K562 (cell line): ENCODE measurements around the gene TBC1D1.

ENCODE experiments used
- CEBPB ChIP-seq: fragments of 450-650 bp; IDR thresholded peaks from 2 replicates; pipeline ENCODE4 v1.6.1; 2016; ENCODE audit warnings: missing genetic modification characterization, missing compliant biosample characterization
- CHD1 ChIP-seq: fragments of 200-600 bp; sonication (generic); IDR thresholded peaks from one replicate; pipeline ENCODE4 v1.6.1; 2012; ENCODE audit warnings: mild to moderate bottlenecking, moderate library complexity, low read length, inconsistent platforms
- CTCF ChIP-seq, 3 experiments: IDR thresholded peaks in 2 of 3; conservative IDR thresholded peaks in 1 of 3; 2 replicates each; pipeline ENCODE4 v1.5.1; 2011 to 2012; ENCODE audit warnings: low read length in 3 of 3, mild to moderate bottlenecking in 3 of 3, control low read depth in 2 of 3, improper control_type of control experiment in 1 of 3, inconsistent platforms in 1 of 3, low read depth in 1 of 3, mixed read lengths in 1 of 3, moderate library complexity in 1 of 3; ENCODE audit not compliant: insufficient read depth in 2 of 3
- HOMEZ ChIP-seq: fragments of 250-450 bp; sonication (Bioruptor Pico); IDR thresholded peaks from 2 replicates; pipeline ENCODE4 v1.4.0; 2020; ENCODE audit warnings: mild to moderate bottlenecking, moderate library complexity
- RCOR1 ChIP-seq, 2 experiments: IDR thresholded peaks; 2 replicates each; pipeline ENCODE4 v1.6.1; 2012; ENCODE audit warnings: low read depth in 2 of 2, low read length in 2 of 2, borderline replicate concordance in 1 of 2, improper control_type of control experiment in 1 of 2
- ZNF512 ChIP-seq: IDR thresholded peaks from 2 replicates; pipeline ENCODE4 v1.6.1; 2016; ENCODE audit warnings: missing genetic modification characterization, missing compliant biosample characterization
- TF ChIP-seq, protein P1 (sequence below), 2 experiments: IDR thresholded peaks; 2 replicates each; pipeline ENCODE4 v1.6.1; 2012; ENCODE audit warnings: improper control_type of control experiment in 2 of 2, low read depth in 2 of 2, low read length in 2 of 2, borderline replicate concordance in 1 of 2
- TF ChIP-seq, protein P2 (sequence below): sonication (generic); formaldehyde crosslinking; IDR thresholded peaks from 2 replicates; pipeline ENCODE4 v1.8.1; 2022; ENCODE audit warnings: missing genetic modification reagents

DNA sequence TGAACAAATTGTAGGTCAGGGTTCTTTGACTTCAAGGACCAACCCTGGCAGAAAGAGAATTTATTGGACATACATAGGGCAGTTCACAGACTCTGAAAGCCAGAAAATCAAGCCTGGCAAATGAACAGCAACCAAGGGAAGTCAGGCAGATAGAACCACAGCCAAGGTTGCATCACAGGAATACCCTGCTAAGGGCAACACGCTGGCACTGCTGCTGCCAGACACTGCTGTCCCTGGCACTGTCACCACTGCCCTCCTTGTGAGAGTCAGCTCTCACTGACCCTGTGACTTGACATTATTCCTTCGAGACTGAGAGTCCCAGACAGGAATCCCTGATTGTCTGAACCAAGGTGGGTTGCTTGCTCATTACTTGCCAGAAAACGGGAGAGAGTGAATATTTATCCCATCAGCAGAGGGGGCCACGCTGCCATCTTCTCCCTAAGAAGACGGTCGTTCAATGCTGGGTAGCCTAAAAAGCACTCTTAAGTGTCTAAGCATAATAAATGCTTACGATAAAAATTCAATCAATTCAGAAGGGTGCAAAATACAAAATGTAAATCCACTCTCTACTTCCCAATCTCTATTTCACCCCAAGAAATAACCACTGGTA lies 46.1 kb downstream of the TBC1D1 start:
- TF ChIP-seq CHD1 = no peak
- TF ChIP-seq HOMEZ (CRISPR knock-in tag) = no peak
- TF ChIP-seq CTCF (IDR thresholded peaks at IDR 0.05 in 2 of 3, conservative IDR thresholded peaks at IDR 0.05 in 1 of 3; ENCODE audit: insufficient read depth in 2 of 3, low read depth in 1 of 3, low read length in 3 of 3) = no peak; a peak in 1 of 6 replicates
- TF ChIP-seq RCOR1 (IDR thresholded peaks at IDR 0.05; ENCODE audit: borderline replicate concordance in 1 of 2, low read depth in 2 of 2, low read length in 2 of 2) = no peak
- TF ChIP-seq, protein P1, sequence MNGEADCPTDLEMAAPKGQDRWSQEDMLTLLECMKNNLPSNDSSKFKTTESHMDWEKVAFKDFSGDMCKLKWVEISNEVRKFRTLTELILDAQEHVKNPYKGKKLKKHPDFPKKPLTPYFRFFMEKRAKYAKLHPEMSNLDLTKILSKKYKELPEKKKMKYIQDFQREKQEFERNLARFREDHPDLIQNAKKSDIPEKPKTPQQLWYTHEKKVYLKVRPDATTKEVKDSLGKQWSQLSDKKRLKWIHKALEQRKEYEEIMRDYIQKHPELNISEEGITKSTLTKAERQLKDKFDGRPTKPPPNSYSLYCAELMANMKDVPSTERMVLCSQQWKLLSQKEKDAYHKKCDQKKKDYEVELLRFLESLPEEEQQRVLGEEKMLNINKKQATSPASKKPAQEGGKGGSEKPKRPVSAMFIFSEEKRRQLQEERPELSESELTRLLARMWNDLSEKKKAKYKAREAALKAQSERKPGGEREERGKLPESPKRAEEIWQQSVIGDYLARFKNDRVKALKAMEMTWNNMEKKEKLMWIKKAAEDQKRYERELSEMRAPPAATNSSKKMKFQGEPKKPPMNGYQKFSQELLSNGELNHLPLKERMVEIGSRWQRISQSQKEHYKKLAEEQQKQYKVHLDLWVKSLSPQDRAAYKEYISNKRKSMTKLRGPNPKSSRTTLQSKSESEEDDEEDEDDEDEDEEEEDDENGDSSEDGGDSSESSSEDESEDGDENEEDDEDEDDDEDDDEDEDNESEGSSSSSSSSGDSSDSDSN (IDR thresholded peaks at IDR 0.05; ENCODE audit: borderline replicate concordance in 1 of 2, low read depth in 2 of 2, low read length in 2 of 2) = no peak
- TF ChIP-seq CEBPB (tag) = no peak
- TF ChIP-seq, protein P2, sequence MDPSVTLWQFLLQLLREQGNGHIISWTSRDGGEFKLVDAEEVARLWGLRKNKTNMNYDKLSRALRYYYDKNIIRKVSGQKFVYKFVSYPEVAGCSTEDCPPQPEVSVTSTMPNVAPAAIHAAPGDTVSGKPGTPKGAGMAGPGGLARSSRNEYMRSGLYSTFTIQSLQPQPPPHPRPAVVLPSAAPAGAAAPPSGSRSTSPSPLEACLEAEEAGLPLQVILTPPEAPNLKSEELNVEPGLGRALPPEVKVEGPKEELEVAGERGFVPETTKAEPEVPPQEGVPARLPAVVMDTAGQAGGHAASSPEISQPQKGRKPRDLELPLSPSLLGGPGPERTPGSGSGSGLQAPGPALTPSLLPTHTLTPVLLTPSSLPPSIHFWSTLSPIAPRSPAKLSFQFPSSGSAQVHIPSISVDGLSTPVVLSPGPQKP (CRISPR knock-in tag) = no peak
- TF ChIP-seq ZNF512 (tag) = no peak
